C4-2B (cell line): Measurements from ENCODE around the gene SLC2A13.

ENCODE experiments used
- ZFX ChIP-seq: fragments of 450-650 bp; IDR thresholded peaks from 2 replicates; pipeline ENCODE4 v1.6.1; 2017
- TF ChIP-seq, protein P1 (sequence below): fragments of 450-650 bp; conservative IDR thresholded peaks from 2 replicates; pipeline ENCODE4 v1.5.1; 2017; ENCODE audit warnings: mild to moderate bottlenecking

GRCh38 chr12:39771456-39771855 is 334.4 kb downstream of the SLC2A13 start:
- TF ChIP-seq, protein P1, sequence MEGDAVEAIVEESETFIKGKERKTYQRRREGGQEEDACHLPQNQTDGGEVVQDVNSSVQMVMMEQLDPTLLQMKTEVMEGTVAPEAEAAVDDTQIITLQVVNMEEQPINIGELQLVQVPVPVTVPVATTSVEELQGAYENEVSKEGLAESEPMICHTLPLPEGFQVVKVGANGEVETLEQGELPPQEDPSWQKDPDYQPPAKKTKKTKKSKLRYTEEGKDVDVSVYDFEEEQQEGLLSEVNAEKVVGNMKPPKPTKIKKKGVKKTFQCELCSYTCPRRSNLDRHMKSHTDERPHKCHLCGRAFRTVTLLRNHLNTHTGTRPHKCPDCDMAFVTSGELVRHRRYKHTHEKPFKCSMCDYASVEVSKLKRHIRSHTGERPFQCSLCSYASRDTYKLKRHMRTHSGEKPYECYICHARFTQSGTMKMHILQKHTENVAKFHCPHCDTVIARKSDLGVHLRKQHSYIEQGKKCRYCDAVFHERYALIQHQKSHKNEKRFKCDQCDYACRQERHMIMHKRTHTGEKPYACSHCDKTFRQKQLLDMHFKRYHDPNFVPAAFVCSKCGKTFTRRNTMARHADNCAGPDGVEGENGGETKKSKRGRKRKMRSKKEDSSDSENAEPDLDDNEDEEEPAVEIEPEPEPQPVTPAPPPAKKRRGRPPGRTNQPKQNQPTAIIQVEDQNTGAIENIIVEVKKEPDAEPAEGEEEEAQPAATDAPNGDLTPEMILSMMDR = no peak
- TF ChIP-seq ZFX = no peak
